ENCODE measurements around the gene BCAR3. TPM values are rescaled to one million over a fixed set of nuclear protein-coding genes. Genes with fewer than 3 reads are reported as not detected.

BCAR3 gene
- total RNA-seq, 4 donors from 2014 or later: 17.3 to 72.7 (median 54.2) TPM

DNA sequence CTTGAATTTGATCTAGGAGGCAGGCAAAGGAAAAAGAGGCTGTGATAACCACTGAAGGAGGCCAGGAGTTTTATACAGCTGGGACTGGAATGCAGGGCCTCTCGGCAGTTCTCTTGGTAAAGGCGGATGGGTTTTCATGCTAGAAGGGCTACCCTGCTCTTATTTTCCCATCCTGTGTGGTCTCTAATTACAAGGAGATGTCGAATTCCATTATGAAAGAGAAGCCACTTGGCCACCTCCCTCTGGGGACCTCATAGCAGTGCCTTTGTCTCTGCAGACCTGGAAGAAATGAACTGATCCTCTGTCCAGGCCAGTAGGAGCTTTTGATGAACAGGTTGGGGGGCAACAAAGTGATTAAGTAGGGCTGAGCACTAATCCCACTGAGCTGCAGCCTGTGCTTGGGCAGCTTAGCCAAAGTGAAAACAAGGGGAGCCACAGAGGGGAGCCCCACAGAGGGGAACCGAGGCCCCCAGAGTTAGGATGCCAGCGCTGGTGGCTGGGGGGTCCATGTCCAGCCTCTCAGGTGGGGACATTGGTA is 42.2 kb upstream of the BCAR3 start:
- Histone ChIP-seq H3K4me3 (no peak overlapping the region), H3K4me1 (no peaks in the 10 kb centered on the region), H3K27ac (no peak overlapping the region), H3K36me3 (no peaks in the 10 kb centered on the region), H3K9me3 (no peaks in the 10 kb centered on the region), H3K27me3 (no peaks in the 10 kb centered on the region)
- TF ChIP-seq, protein P1, sequence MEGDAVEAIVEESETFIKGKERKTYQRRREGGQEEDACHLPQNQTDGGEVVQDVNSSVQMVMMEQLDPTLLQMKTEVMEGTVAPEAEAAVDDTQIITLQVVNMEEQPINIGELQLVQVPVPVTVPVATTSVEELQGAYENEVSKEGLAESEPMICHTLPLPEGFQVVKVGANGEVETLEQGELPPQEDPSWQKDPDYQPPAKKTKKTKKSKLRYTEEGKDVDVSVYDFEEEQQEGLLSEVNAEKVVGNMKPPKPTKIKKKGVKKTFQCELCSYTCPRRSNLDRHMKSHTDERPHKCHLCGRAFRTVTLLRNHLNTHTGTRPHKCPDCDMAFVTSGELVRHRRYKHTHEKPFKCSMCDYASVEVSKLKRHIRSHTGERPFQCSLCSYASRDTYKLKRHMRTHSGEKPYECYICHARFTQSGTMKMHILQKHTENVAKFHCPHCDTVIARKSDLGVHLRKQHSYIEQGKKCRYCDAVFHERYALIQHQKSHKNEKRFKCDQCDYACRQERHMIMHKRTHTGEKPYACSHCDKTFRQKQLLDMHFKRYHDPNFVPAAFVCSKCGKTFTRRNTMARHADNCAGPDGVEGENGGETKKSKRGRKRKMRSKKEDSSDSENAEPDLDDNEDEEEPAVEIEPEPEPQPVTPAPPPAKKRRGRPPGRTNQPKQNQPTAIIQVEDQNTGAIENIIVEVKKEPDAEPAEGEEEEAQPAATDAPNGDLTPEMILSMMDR (IDR thresholded peaks at IDR 0.05): no peak
- TF ChIP-seq POLR2A (IDR thresholded peaks at IDR 0.05): no peak
- no peak for DNase-seq

DNA sequence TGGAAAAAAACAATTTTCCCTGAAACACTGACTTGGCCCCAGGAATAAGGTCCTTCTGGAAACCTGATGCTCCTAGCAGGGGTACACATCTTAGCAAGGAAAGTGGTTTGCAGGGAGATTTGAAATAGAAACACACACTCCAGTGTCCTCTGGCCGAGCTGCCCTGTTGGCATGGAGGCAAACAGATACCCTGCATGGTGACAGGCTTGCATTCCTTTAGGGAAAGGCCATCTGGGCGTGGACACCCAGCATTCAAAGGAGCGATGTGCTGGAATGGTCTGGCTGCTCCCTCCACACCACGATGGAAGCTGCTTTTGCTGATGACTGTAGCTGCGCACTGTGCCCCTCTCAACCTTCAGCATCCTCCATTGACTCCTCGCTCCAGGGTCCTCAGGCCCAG is 41.5 kb upstream of the BCAR3 start:
- Histone ChIP-seq H3K9me3 (no peaks in the 10 kb centered on the region), H3K4me1 (no peaks in the 10 kb centered on the region), H3K4me3 (no peak overlapping the region), H3K36me3 (no peaks in the 10 kb centered on the region), H3K27ac (no peak overlapping the region), H3K27me3 (no peaks in the 10 kb centered on the region)
- no peak for TF ChIP-seq POLR2A (IDR thresholded peaks at IDR 0.05)
- TF ChIP-seq, protein P1 (IDR thresholded peaks at IDR 0.05): no peak
- no peak for DNase-seq

DNA sequence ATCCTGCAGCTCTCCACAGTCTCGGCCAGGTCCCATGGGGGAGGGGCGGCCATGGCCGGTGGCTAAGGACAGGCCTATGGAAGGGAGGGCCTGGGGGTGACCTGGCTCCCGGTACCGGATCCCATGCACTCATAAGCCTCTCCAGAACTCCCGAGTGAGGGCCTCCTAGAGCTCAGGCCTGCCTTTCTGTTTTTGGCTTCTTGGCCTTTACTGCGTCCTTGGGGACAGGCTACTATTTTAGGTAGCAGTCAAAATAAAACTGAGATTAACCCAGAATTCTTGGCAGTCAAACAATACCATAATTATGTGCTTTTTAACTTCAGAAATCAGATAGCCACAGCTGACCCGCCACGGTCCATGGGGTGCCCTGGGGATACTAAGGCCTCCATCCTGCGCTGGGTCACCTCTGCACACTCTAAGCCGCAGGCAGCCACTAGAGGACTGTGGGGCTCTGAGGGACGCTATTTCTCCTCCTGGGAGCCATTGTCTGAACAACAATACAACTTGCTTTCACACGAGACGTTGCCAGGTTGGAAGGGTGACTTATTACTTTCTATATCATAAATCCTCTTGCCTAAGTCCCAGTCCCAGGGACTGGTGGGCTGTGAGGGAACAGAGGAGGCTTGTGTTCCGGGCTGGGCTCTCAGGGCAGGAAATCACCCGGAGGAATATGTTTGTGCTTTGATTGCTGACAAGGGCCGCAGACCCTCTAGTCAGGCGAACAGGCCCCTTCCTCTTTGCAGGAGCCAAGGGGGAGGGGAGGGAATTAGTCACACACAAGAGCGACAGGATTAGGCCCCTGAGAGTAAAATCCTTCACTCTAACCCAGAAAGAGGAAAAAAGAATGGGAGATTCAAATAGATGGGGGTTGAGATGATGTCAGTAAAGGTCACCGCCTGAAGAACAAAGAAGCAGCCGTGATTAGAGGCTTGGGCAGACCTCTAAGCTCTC is 40.7 kb upstream of the BCAR3 start:
- Histone ChIP-seq H3K9me3 (no peaks in the 10 kb centered on the region), H3K4me1 (no peaks in the 10 kb centered on the region), H3K27ac (peak overlapping the region in 1 of 4 donors; percentile 39), H3K27me3 (no peaks in the 10 kb centered on the region), H3K4me3 (no peak overlapping the region), H3K36me3 (no peaks in the 10 kb centered on the region)
- no peak for DNase-seq
- no peak for TF ChIP-seq POLR2A (IDR thresholded peaks at IDR 0.05)
- TF ChIP-seq, protein P1 (IDR thresholded peaks at IDR 0.05): no peak

DNA sequence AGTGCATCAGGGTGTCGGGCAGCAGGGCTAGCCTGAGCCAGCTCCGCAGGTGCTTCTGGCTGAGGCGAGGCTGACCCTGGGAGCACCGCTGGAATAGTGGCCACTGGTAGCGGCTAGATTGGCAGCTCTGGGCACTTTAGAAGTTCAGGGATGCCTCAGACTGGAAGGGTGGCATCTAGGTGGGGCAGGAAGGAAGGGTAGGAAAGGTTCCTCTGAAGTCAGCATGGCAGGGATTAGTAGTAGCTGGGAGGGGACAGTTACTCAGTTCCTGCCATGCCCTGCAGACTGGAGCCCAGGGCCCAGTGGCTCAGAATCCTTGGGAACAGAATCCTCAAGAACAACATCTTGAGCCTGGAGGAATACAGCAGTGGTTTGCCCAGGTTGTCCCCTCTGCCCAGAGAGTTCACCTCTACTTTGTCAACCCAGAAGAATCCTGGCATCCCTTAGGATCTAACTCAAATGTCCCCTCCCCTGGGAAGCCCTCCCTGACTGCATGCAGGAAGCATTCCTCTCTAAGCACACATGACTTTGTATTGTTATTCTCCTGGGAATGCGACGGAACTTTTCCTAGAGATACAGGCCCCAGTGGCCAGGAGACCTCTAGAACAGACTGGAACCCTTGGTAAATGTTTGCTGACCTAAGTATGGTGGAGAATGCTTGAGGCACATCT is 39.5 kb upstream of the BCAR3 start:
- Histone ChIP-seq H3K4me3 (no peak overlapping the region), H3K9me3 (no peaks in the 10 kb centered on the region), H3K36me3 (no peaks in the 10 kb centered on the region), H3K4me1 (no peaks in the 10 kb centered on the region), H3K27me3 (no peaks in the 10 kb centered on the region), H3K27ac (no peak overlapping the region)
- DNase-seq: no peak
- TF ChIP-seq POLR2A (IDR thresholded peaks at IDR 0.05): no peak
- TF ChIP-seq, protein P1 (IDR thresholded peaks at IDR 0.05): no peak

DNA sequence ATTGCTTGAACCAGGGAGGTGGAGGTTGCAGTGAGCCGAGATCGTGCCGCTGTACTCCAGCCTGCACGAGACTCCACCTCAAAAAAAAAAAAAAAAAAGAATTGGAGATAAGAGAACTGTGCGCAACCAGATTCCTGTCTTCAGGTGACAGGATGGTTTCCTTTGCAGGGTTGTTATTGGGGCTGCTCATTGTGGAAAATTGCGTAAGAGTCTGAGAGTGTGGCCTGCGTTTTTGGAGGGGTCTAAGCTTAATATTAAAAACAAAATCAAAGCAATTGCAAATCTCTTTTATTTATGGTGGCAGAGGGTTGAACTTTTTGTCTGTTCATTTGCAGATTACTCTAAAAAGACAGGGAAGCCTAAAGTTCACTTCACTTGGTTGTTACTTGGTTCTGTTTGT is 36.0 kb upstream of the BCAR3 start:
- Histone ChIP-seq H3K27ac (no peak overlapping the region), H3K4me1 (no peaks in the 10 kb centered on the region), H3K9me3 (no peaks in the 10 kb centered on the region), H3K4me3 (no peak overlapping the region), H3K36me3 (no peaks in the 10 kb centered on the region), H3K27me3 (no peaks in the 10 kb centered on the region)
- DNase-seq: no peak
- TF ChIP-seq, protein P1 (IDR thresholded peaks at IDR 0.05): no peak

All from Peyer's patch (tissue), 4 donors.